ENCODE results near the gene PHLPP1. TPM values are rescaled to one million over a fixed set of nuclear protein-coding genes. Genes with fewer than 3 reads are reported as not detected.

PHLPP1 gene
- total RNA-seq, 1 experiment from 2014 or later, result 39.9 TPM

DNA sequence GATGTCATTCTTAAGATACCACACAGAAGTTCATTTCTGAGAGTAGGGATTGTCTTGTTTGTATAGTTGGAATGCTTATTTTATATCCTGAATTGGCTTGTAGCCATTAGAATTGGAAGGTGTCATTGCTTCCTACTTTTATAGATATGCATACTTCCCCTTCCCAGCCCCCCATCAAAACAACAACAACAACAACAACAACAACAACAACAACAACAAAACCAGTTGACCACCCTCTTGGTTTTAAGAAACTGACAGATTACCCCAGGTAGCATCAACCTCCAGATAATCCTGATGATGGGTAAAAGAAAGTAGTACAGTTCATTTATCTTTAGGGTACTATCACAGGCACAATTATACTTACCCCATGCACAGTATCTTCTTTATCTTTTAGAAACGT is 20.0 kb downstream of the PHLPP1 start:
- TF ChIP-seq, protein P1, sequence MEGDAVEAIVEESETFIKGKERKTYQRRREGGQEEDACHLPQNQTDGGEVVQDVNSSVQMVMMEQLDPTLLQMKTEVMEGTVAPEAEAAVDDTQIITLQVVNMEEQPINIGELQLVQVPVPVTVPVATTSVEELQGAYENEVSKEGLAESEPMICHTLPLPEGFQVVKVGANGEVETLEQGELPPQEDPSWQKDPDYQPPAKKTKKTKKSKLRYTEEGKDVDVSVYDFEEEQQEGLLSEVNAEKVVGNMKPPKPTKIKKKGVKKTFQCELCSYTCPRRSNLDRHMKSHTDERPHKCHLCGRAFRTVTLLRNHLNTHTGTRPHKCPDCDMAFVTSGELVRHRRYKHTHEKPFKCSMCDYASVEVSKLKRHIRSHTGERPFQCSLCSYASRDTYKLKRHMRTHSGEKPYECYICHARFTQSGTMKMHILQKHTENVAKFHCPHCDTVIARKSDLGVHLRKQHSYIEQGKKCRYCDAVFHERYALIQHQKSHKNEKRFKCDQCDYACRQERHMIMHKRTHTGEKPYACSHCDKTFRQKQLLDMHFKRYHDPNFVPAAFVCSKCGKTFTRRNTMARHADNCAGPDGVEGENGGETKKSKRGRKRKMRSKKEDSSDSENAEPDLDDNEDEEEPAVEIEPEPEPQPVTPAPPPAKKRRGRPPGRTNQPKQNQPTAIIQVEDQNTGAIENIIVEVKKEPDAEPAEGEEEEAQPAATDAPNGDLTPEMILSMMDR (conservative IDR thresholded peaks at IDR 0.05), result no peak
- H3K14ac ChIP-seq (ENCODE audit: insufficient read depth, low read length), result no peak overlapping the region
- H3K23ac ChIP-seq (ENCODE audit: insufficient read length, low read depth, low read length), result no peak overlapping the region
- no peak overlapping the region for H2BK20ac ChIP-seq (ENCODE audit: low read depth, low read length, poor library complexity, severe bottlenecking)
- H4K91ac ChIP-seq (ENCODE audit: insufficient read length, low read depth, low read length), result no peak overlapping the region
- H3K18ac ChIP-seq (ENCODE audit: insufficient read length, low read depth, low read length), result no peak overlapping the region
- Mint-ChIP-seq H3K4me3 (no peak overlapping the region), H3K36me3 (ENCODE audit: insufficient read depth in 1 of 3, low read depth in 3 of 3) (peaks cover 12 to 40% (median 25%) of the 10 kb centered on the region in 3 experiments), H3K27ac (peak overlapping the region in 1 of 3 experiments; percentile 68; a peak in 2 of 7 replicates), H3K9me3 (peaks cover 7 to 27% of the 10 kb centered on the region in 2 experiments), H3K27me3 (ENCODE audit: low read depth) (no peaks in the 10 kb centered on the region), H3K4me1 (peaks cover 55 to 60% of the 10 kb centered on the region in 2 experiments)
- no peak overlapping the region for H2BK120ac ChIP-seq (ENCODE audit: low read depth, low read length, poor library complexity, severe bottlenecking)
- no peak overlapping the region for H4K5ac ChIP-seq (ENCODE audit: insufficient read length, low read depth, low read length)
- H3K9ac ChIP-seq (ENCODE audit: extremely low read depth, insufficient read length, low read length), result no peak overlapping the region
- no peak overlapping the region for H3K4ac ChIP-seq (ENCODE audit: low read depth, low read length)
- H3K27ac ChIP-seq (ENCODE audit: insufficient read length, low read depth, low read length), result no peak overlapping the region
- no CpG with 5 or more reads among the region's 1 CpG for WGBS (ENCODE audit: extremely low coverage, insufficient read length, low lambda C conversion rate)
- no peak overlapping the region for H2BK15ac ChIP-seq (ENCODE audit: low read depth, low read length)
- H3K23me2 ChIP-seq (ENCODE audit: insufficient read length, low read depth, low read length, poor library complexity, severe bottlenecking), result no peaks in the 10 kb centered on the region
- no peak overlapping the region for H2AFZ ChIP-seq (ENCODE audit: low read length)
- no peaks in the 10 kb centered on the region for H3K27me3 ChIP-seq (ENCODE audit: insufficient read depth, low read length)
- peaks cover 7% of the 10 kb centered on the region for H3K79me1 ChIP-seq (ENCODE audit: insufficient read depth, low read depth, low read length, poor library complexity, severe bottlenecking)
- no peak overlapping the region for H3K56ac ChIP-seq (ENCODE audit: insufficient read length, low read depth, low read length)
- H3K9me3 ChIP-seq (ENCODE audit: control insufficient read depth, low read depth, low read length), result no peaks in the 10 kb centered on the region
- H3K4me1 ChIP-seq (ENCODE audit: insufficient read depth, low read length), result peaks cover 19% of the 10 kb centered on the region
- DNase-seq, result no peak
- H4K20me1 ChIP-seq (ENCODE audit: control insufficient read depth, insufficient read depth, insufficient read length), result peaks cover 2% of the 10 kb centered on the region
- no peak overlapping the region for H3T11ph ChIP-seq (ENCODE audit: low read length)
- H3K4me2 ChIP-seq (ENCODE audit: insufficient read depth, insufficient read length, low read length), result no peak overlapping the region
- H2BK5ac ChIP-seq (ENCODE audit: insufficient read length, low read length), result no peak overlapping the region
- no peak overlapping the region for H2AK5ac ChIP-seq (ENCODE audit: insufficient read length, low read length)
- H3K79me2 ChIP-seq (ENCODE audit: insufficient read depth, low read length), result peaks cover 78% of the 10 kb centered on the region; the same call in 1 of the 2 replicates
- H4K8ac ChIP-seq (replicated peaks; ENCODE audit: insufficient read length, low read depth, low read length), result no peak overlapping the region
- no peak overlapping the region for H2BK12ac ChIP-seq (ENCODE audit: insufficient read length, low read depth, low read length)

Data from H9 (cell line).